Gastrocnemius medialis (tissue), 4 donors: Measurements from ENCODE around the gene ALG6.

Experiments
- CTCF ChIP-seq, 5 experiments: fragments of 450-650 bp in 3 of 5; fragments of 200-600 bp in 2 of 5; sonication (generic) in 2 of 5; IDR thresholded peaks in 4 of 5; conservative IDR thresholded peaks in 1 of 5; 1 replicate in 4 of 5; 2 replicates in 1 of 5; pipeline ENCODE4 v1.5.1; 2016 to 2019; ENCODE audit warnings: antibody characterized with exemption in 5 of 5, mild to moderate bottlenecking in 3 of 5, moderate library complexity in 3 of 5
- POLR2A ChIP-seq, 2 donors: fragments of 450-650 bp; IDR thresholded peaks; one replicate each; pipeline ENCODE4 v1.6.1; 2017; ENCODE audit warnings: antibody characterized with exemption in 2 of 2, mild to moderate bottlenecking in 2 of 2, moderate library complexity in 2 of 2

- TF ChIP-seq POLR2A (IDR thresholded peaks at IDR 0.05) (no peak), CTCF (IDR thresholded peaks at IDR 0.05 in 4 of 5, conservative IDR thresholded peaks at IDR 0.05 in 1 of 5) (no peak)
These were observed 17.1 kb upstream of the ALG6 start for GRCh38 chr1:63350320-63350719.
